ENCODE results near the gene NEUROG3. TPM values are rescaled to one million over a fixed set of nuclear protein-coding genes. Genes with fewer than 3 reads are reported as not detected.

The NEUROG3 gene
- polyA plus RNA-seq, 2 donors: not detected

- 74 to 86% methylated on average over 3 of the region's 3 CpGs for WGBS, 2 donors
- Histone ChIP-seq H3K4me1 (ENCODE audit: control insufficient read depth in 2 of 2, insufficient read depth in 2 of 2, low read length in 1 of 2) (no peaks in the 10 kb centered on the region), H3K9me3 (ENCODE audit: control insufficient read depth in 2 of 2, insufficient read depth in 1 of 2, low read depth in 1 of 2, low read length in 1 of 2) (no peaks in the 10 kb centered on the region), H3K27me3 (ENCODE audit: control insufficient read depth in 1 of 2, insufficient read depth in 2 of 2, low read length in 2 of 2) (peaks cover 4 to 6% of the 10 kb centered on the region in 2 donors), H3K4me3 (ENCODE audit: low read depth in 1 of 2, low read length in 2 of 2) (no peak overlapping the region), H3K36me3 (ENCODE audit: control insufficient read depth in 2 of 2, insufficient read depth in 2 of 2, low read length in 1 of 2) (no peaks in the 10 kb centered on the region), H3K27ac (ENCODE audit: low read depth in 2 of 2, low read length in 1 of 2) (no peak overlapping the region)
Measured at GRCh38 chr10:69584624-69585023, 11.4 kb upstream of the NEUROG3 start.

GRCh38 chr10:69583106-69583505 lies 9.9 kb upstream of the NEUROG3 start:
- Histone ChIP-seq H3K4me1 (ENCODE audit: control insufficient read depth in 2 of 2, insufficient read depth in 2 of 2, low read length in 1 of 2) (no peaks in the 10 kb centered on the region), H3K27ac (ENCODE audit: low read depth in 2 of 2, low read length in 1 of 2) (no peak overlapping the region), H3K4me3 (ENCODE audit: low read depth in 1 of 2, low read length in 2 of 2) (no peak overlapping the region), H3K9me3 (ENCODE audit: control insufficient read depth in 2 of 2, insufficient read depth in 1 of 2, low read depth in 1 of 2, low read length in 1 of 2) (no peaks in the 10 kb centered on the region), H3K27me3 (ENCODE audit: control insufficient read depth in 1 of 2, insufficient read depth in 2 of 2, low read length in 2 of 2) (peaks cover 9 to 11% of the 10 kb centered on the region in 2 donors), H3K36me3 (ENCODE audit: control insufficient read depth in 2 of 2, insufficient read depth in 2 of 2, low read length in 1 of 2) (no peaks in the 10 kb centered on the region)
- WGBS, 2 donors: 46 to 55% methylated on average over 2 of the region's 2 CpGs

GRCh38 chr10:69580435-69580834 lies 7.2 kb upstream of the NEUROG3 start:
- peaks cover 16 to 23% of the 10 kb centered on the region in 2 donors for H3K27me3 ChIP-seq (ENCODE audit: control insufficient read depth in 1 of 2, insufficient read depth in 2 of 2, low read length in 2 of 2)
- no peaks in the 10 kb centered on the region for H3K4me1 ChIP-seq (ENCODE audit: control insufficient read depth in 2 of 2, insufficient read depth in 2 of 2, low read length in 1 of 2)
- H3K27ac ChIP-seq (ENCODE audit: low read depth in 2 of 2, low read length in 1 of 2): no peak overlapping the region
- H3K36me3 ChIP-seq (ENCODE audit: control insufficient read depth in 2 of 2, insufficient read depth in 2 of 2, low read length in 1 of 2): no peaks in the 10 kb centered on the region
- 67 to 83% methylated on average over 5 of the region's 5 CpGs for WGBS, 2 donors
- no peak overlapping the region for H3K4me3 ChIP-seq (ENCODE audit: low read depth in 1 of 2, low read length in 2 of 2)
- H3K9me3 ChIP-seq (ENCODE audit: control insufficient read depth in 2 of 2, insufficient read depth in 1 of 2, low read depth in 1 of 2, low read length in 1 of 2): no peaks in the 10 kb centered on the region

GRCh38 chr10:69579464-69580060 lies 6.3 kb upstream of the NEUROG3 start:
- WGBS, 2 donors: 17 to 19% methylated on average over 8 of the region's 8 CpGs
- Histone ChIP-seq H3K9me3 (ENCODE audit: control insufficient read depth in 2 of 2, insufficient read depth in 1 of 2, low read depth in 1 of 2, low read length in 1 of 2) (no peaks in the 10 kb centered on the region), H3K27me3 (ENCODE audit: control insufficient read depth in 1 of 2, insufficient read depth in 2 of 2, low read length in 2 of 2) (peaks cover 16 to 23% of the 10 kb centered on the region in 2 donors), H3K36me3 (ENCODE audit: control insufficient read depth in 2 of 2, insufficient read depth in 2 of 2, low read length in 1 of 2) (no peaks in the 10 kb centered on the region), H3K4me3 (ENCODE audit: low read depth in 1 of 2, low read length in 2 of 2) (no peak overlapping the region), H3K27ac (ENCODE audit: low read depth in 2 of 2, low read length in 1 of 2) (no peak overlapping the region), H3K4me1 (ENCODE audit: control insufficient read depth in 2 of 2, insufficient read depth in 2 of 2, low read length in 1 of 2) (peaks cover 0 to 2% of the 10 kb centered on the region in 2 donors)

DNA sequence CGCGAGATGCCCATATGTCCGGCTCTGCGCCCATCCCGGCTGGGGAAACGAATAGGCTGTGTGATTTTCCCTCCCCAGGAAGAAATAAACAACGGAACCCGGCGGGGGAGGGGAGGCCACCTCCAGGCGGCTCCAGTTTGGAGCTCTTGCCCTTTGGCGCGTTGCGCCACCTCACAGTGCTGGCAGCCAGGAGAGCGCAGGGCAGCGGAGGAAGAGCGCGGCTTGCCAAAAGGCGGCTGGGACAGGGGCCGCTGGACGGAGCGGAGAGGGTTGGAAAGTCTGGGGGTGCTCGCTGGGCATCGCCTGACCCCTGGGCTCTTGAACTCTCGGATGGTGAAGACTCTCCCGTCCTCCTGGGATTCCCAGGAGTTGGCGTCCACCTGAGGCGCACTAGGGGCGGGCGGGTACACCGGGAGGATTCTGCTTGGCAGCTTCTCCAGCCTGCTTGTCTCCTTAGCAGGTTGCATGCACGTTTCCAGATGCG lies 5.3 kb upstream of the NEUROG3 start:
- 5% methylated on average over 32 of the region's 32 CpGs for WGBS, 2 donors
- Histone ChIP-seq H3K4me1 (ENCODE audit: control insufficient read depth in 2 of 2, insufficient read depth in 2 of 2, low read length in 1 of 2) (peaks cover 0 to 3% of the 10 kb centered on the region in 2 donors), H3K4me3 (ENCODE audit: low read depth in 1 of 2, low read length in 2 of 2) (no peak overlapping the region), H3K9me3 (ENCODE audit: control insufficient read depth in 2 of 2, insufficient read depth in 1 of 2, low read depth in 1 of 2, low read length in 1 of 2) (no peaks in the 10 kb centered on the region), H3K36me3 (ENCODE audit: control insufficient read depth in 2 of 2, insufficient read depth in 2 of 2, low read length in 1 of 2) (no peaks in the 10 kb centered on the region), H3K27me3 (ENCODE audit: control insufficient read depth in 1 of 2, insufficient read depth in 2 of 2, low read length in 2 of 2) (peaks cover 23 to 25% of the 10 kb centered on the region in 2 donors), H3K27ac (ENCODE audit: low read depth in 2 of 2, low read length in 1 of 2) (no peak overlapping the region)

GRCh38 chr10:69577268-69578232 lies 4.3 kb upstream of the NEUROG3 start:
- H3K36me3 ChIP-seq (ENCODE audit: control insufficient read depth in 2 of 2, insufficient read depth in 2 of 2, low read length in 1 of 2): no peaks in the 10 kb centered on the region
- peaks cover 23 to 31% of the 10 kb centered on the region in 2 donors for H3K27me3 ChIP-seq (ENCODE audit: control insufficient read depth in 1 of 2, insufficient read depth in 2 of 2, low read length in 2 of 2)
- H3K9me3 ChIP-seq (ENCODE audit: control insufficient read depth in 2 of 2, insufficient read depth in 1 of 2, low read depth in 1 of 2, low read length in 1 of 2): no peaks in the 10 kb centered on the region
- no peak overlapping the region for H3K4me3 ChIP-seq (ENCODE audit: low read depth in 1 of 2, low read length in 2 of 2)
- 1 to 2% methylated on average over 46 to 51 of the region's 51 CpGs for WGBS, 2 donors
- peaks cover 3 to 4% of the 10 kb centered on the region in 2 donors for H3K4me1 ChIP-seq (ENCODE audit: control insufficient read depth in 2 of 2, insufficient read depth in 2 of 2, low read length in 1 of 2)
- H3K27ac ChIP-seq (ENCODE audit: low read depth in 2 of 2, low read length in 1 of 2): no peak overlapping the region

DNA sequence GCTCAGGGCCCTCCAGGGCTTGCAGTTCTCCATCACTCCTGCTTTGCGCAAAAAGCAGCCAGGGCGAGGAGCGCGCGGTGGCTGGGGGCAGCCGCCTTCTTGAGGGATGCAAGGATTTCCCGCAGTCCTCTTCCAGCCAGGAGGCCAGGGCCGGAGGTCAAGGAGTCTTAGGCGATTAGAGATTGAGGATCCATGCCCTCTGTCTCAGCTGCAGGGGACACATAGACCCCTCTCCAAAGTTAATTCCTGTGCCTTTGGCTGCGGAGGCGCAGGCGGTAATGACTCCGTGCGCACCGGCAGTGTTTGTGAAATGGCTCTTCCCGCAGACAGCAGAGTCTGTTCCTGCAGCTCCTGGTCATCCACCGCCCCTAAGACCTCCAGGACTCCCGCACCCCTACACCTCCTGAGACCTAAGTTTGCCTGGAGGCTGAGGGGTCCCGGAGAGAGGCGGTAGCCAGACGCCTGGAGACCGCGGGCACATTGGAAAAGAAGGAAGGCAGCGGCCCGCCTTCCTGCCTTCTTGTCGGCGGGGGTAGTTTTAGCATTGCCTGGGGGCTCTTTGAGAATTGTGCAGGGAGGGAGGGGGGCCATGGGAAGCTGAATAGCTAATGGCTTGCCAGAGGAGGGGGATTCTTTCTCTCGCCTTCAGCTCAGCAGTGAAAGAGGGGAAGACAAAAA lies 3.3 kb upstream of the NEUROG3 start:
- Histone ChIP-seq H3K27me3 (ENCODE audit: control insufficient read depth in 1 of 2, insufficient read depth in 2 of 2, low read length in 2 of 2) (peaks cover 29 to 36% of the 10 kb centered on the region in 2 donors), H3K4me1 (ENCODE audit: control insufficient read depth in 2 of 2, insufficient read depth in 2 of 2, low read length in 1 of 2) (peaks cover 3 to 8% of the 10 kb centered on the region in 2 donors), H3K9me3 (ENCODE audit: control insufficient read depth in 2 of 2, insufficient read depth in 1 of 2, low read depth in 1 of 2, low read length in 1 of 2) (peaks cover 0 to 2% of the 10 kb centered on the region in 2 donors), H3K4me3 (ENCODE audit: low read depth in 1 of 2, low read length in 2 of 2) (no peak overlapping the region), H3K36me3 (ENCODE audit: control insufficient read depth in 2 of 2, insufficient read depth in 2 of 2, low read length in 1 of 2) (no peaks in the 10 kb centered on the region), H3K27ac (ENCODE audit: low read depth in 2 of 2, low read length in 1 of 2) (no peak overlapping the region)
- 3 to 4% methylated on average over 28 of the region's 28 CpGs for WGBS, 2 donors

DNA sequence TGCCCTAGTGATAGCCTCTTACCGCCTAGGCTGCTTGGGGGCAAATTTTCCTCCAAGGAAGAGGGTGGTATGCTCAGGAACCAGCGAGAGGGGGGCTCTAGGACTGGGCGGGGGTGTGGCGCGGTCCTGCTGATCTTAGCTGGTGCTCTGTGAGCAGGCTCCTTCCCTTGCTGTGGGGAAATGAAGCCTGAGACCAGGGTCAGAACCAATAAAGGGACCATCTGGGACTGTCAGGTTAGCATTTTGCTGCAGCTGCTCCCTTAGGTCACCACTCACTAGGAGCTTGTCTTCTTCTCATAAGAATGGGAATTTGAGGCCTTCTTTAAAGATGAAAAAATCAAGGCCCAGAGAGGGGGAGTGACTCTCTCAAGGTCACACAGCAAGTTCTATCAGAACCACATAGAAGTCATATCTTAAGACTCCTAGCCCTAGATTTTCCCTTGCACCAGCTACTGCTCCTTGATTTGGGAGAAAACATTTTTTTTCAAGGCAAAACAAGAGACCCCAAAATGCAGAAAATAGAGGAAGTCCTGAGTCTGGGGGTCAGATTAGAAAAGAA lies 2.0 kb upstream of the NEUROG3 start:
- H3K4me1 ChIP-seq (ENCODE audit: control insufficient read depth in 2 of 2, insufficient read depth in 2 of 2, low read length in 1 of 2): peaks cover 3 to 8% of the 10 kb centered on the region in 2 donors
- peaks cover 0 to 2% of the 10 kb centered on the region in 2 donors for H3K9me3 ChIP-seq (ENCODE audit: control insufficient read depth in 2 of 2, insufficient read depth in 1 of 2, low read depth in 1 of 2, low read length in 1 of 2)
- no peak overlapping the region for H3K27ac ChIP-seq (ENCODE audit: low read depth in 2 of 2, low read length in 1 of 2)
- no peaks in the 10 kb centered on the region for H3K36me3 ChIP-seq (ENCODE audit: control insufficient read depth in 2 of 2, insufficient read depth in 2 of 2, low read length in 1 of 2)
- WGBS, 2 donors: 3 to 5% methylated on average over 5 of the region's 5 CpGs
- no peak overlapping the region for H3K4me3 ChIP-seq (ENCODE audit: low read depth in 1 of 2, low read length in 2 of 2)
- peaks cover 29 to 41% of the 10 kb centered on the region in 2 donors for H3K27me3 ChIP-seq (ENCODE audit: control insufficient read depth in 1 of 2, insufficient read depth in 2 of 2, low read length in 2 of 2)

DNA sequence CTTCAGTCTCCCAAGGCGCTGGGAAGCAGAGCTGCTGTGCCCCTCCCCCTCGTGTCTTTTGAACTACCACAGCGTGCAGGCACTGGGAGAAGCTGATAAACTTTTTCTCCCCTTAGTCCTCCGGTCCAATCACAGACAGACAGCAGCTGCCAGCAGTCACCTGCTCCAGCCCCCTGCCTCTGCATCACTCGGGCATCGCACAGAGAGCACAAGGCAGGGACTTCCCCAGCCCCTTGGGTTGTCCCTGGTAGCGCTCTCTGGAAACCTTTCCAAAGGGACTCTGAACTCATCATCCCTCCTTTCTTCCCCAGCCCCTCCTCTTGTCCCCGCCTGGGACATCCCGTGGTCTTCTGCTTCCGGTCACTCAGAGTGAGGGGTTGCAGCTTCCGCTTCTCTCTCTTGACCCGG lies 1.4 kb upstream of the NEUROG3 start:
- WGBS, 2 donors: 2% methylated on average over 12 of the region's 12 CpGs
- H3K4me3 ChIP-seq (ENCODE audit: low read depth in 1 of 2, low read length in 2 of 2): no peak overlapping the region

More for the DNA sequence above, 1.4 kb upstream of the NEUROG3 start:
- Histone ChIP-seq H3K4me1 (ENCODE audit: control insufficient read depth in 2 of 2, insufficient read depth in 2 of 2, low read length in 1 of 2) (peaks cover 3 to 8% of the 10 kb centered on the region in 2 donors), H3K36me3 (ENCODE audit: control insufficient read depth in 2 of 2, insufficient read depth in 2 of 2, low read length in 1 of 2) (no peaks in the 10 kb centered on the region), H3K27ac (ENCODE audit: low read depth in 2 of 2, low read length in 1 of 2) (no peak overlapping the region), H3K9me3 (ENCODE audit: control insufficient read depth in 2 of 2, insufficient read depth in 1 of 2, low read depth in 1 of 2, low read length in 1 of 2) (peaks cover 0 to 2% of the 10 kb centered on the region in 2 donors), H3K27me3 (ENCODE audit: control insufficient read depth in 1 of 2, insufficient read depth in 2 of 2, low read length in 2 of 2) (peaks cover 27 to 43% of the 10 kb centered on the region in 2 donors)

Measured in esophagus (tissue), 2 donors.